SK-N-SH treated with all-trans-retinoic acid at 6 μM for 48 hours (cell line): ENCODE measurements around the gene DNAJC9.

Experiments used
- ARNTL ChIP-seq: fragments of 450-650 bp; formaldehyde crosslinking; IDR thresholded peaks from 2 replicates; pipeline ENCODE4 v1.5.0; 2020; ENCODE audit warnings: low read depth, mild to moderate bottlenecking, moderate library complexity, borderline replicate concordance
- CSDC2 ChIP-seq: fragments of 250-450 bp; sonication (Bioruptor Pico); IDR thresholded peaks from 2 replicates; pipeline ENCODE4 v1.5.0; 2020; ENCODE audit warnings: mild to moderate bottlenecking, moderate library complexity
- RARB ChIP-seq: fragments of 250-450 bp; sonication (Bioruptor Pico); IDR thresholded peaks from 2 replicates; pipeline ENCODE4 v1.8.0; 2021; ENCODE audit warnings: mild to moderate bottlenecking, moderate library complexity
- SNAI2 ChIP-seq: fragments of 250-450 bp; sonication (Bioruptor Pico); IDR thresholded peaks from 2 replicates; pipeline ENCODE4 v1.5.0; 2020; ENCODE audit warnings: mild to moderate bottlenecking, moderate library complexity
- ZFP30 ChIP-seq: fragments of 450-650 bp; formaldehyde crosslinking; IDR thresholded peaks from 2 replicates; pipeline ENCODE4 v1.5.0; 2022; ENCODE audit warnings: mild to moderate bottlenecking, moderate library complexity

DNA sequence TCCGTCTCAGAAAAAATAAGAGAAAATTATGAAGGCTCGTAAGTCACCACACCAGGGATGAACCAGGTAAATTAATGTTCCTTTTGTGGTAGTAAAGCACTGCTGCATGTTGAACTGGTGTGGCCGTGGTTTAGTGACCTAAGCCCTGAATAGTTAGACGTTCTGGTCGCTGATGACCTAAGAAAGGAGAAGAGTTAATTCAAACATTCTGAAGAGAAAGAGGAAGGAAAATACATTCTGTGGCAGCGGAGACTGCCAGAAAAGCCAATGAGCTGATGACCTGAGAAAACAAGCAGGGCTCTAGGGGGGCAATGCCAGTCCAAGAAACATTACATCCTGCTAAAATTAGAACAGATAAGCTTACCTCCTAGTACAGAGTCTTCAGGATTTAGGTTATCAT, 17.5 kb downstream of the DNAJC9 start:
- TF ChIP-seq RARB (no peak), CSDC2 (CRISPR knock-in tag) (no peak), ARNTL (CRISPR knock-in tag) (no peak), SNAI2 (CRISPR knock-in tag) (no peak), ZFP30 (no peak)
